ENCODE data around the gene CNN2.

CNN2 gene

GRCh38 chr19:1068009-1069001 is 41.9 kb downstream of the CNN2 start:
- Histone ChIP-seq H4K20me1 (ENCODE audit: insufficient read depth) (no peaks in the 10 kb centered on the region), H3K27ac (no peak overlapping the region; the same call in 1 of the 2 replicates), H3K79me2 (ENCODE audit: insufficient read depth, low read depth) (peaks cover 20% of the 10 kb centered on the region), H3K9ac (peak overlapping the region; percentile 57; the same call in 1 of the 2 replicates), H3K36me3 (ENCODE audit: insufficient read depth) (no peaks in the 10 kb centered on the region), H3K4me3 (IDR thresholded peaks at IDR 0.05; ENCODE audit: insufficient read depth, low read depth, low read length) (no peak overlapping the region), H2AFZ (ENCODE audit: low read depth) (no peak overlapping the region), H3K27me3 (ENCODE audit: insufficient read depth, low read depth) (no peaks in the 10 kb centered on the region), H3K4me2 (peak overlapping the region; percentile 64), H3K4me1 (ENCODE audit: low read depth, poor library complexity, severe bottlenecking) (peaks cover 13% of the 10 kb centered on the region)
- no peak for TF ChIP-seq CTCF (conservative IDR thresholded peaks at IDR 0.05; ENCODE audit: low read depth, low read length)

- Histone ChIP-seq H3K4me3 (IDR thresholded peaks at IDR 0.05; ENCODE audit: insufficient read depth, low read depth, low read length) (no peak overlapping the region), H3K36me3 (ENCODE audit: insufficient read depth) (no peaks in the 10 kb centered on the region), H3K27ac (no peak overlapping the region), H2AFZ (ENCODE audit: low read depth) (no peak overlapping the region), H4K20me1 (ENCODE audit: insufficient read depth) (no peaks in the 10 kb centered on the region), H3K4me1 (ENCODE audit: low read depth, poor library complexity, severe bottlenecking) (peaks cover 13% of the 10 kb centered on the region), H3K9ac (no peak overlapping the region), H3K27me3 (ENCODE audit: insufficient read depth, low read depth) (no peaks in the 10 kb centered on the region), H3K79me2 (ENCODE audit: insufficient read depth, low read depth) (peaks cover 20% of the 10 kb centered on the region), H3K4me2 (peak overlapping the region; percentile 64)
- TF ChIP-seq CTCF (conservative IDR thresholded peaks at IDR 0.05; ENCODE audit: low read depth, low read length), result no peak
Measured at GRCh38 chr19:1069009-1069779, 42.8 kb downstream of the CNN2 start.

- no peak overlapping the region for H3K9ac ChIP-seq
- H4K20me1 ChIP-seq (ENCODE audit: insufficient read depth), result no peaks in the 10 kb centered on the region
- H3K79me2 ChIP-seq (ENCODE audit: insufficient read depth, low read depth), result peaks cover 20% of the 10 kb centered on the region
- H3K27ac ChIP-seq, result no peak overlapping the region
- H3K4me1 ChIP-seq (ENCODE audit: low read depth, poor library complexity, severe bottlenecking), result peaks cover 20% of the 10 kb centered on the region
- no peaks in the 10 kb centered on the region for H3K27me3 ChIP-seq (ENCODE audit: insufficient read depth, low read depth)
- no peaks in the 10 kb centered on the region for H3K36me3 ChIP-seq (ENCODE audit: insufficient read depth)
- TF ChIP-seq CTCF (conservative IDR thresholded peaks at IDR 0.05; ENCODE audit: low read depth, low read length), result no peak
- no peak overlapping the region for H3K4me2 ChIP-seq
- H3K4me3 ChIP-seq (IDR thresholded peaks at IDR 0.05; ENCODE audit: insufficient read depth, low read depth, low read length), result no peak overlapping the region
- H2AFZ ChIP-seq (ENCODE audit: low read depth), result no peak overlapping the region
Measured at GRCh38 chr19:1070576-1070930, 44.1 kb downstream of the CNN2 start.

GRCh38 chr19:1070931-1071791 is 44.8 kb downstream of the CNN2 start:
- H3K4me1 ChIP-seq (ENCODE audit: low read depth, poor library complexity, severe bottlenecking), result peaks cover 24% of the 10 kb centered on the region
- no peak overlapping the region for H3K27ac ChIP-seq
- H3K9ac ChIP-seq, result no peak overlapping the region
- H3K36me3 ChIP-seq (ENCODE audit: insufficient read depth), result no peaks in the 10 kb centered on the region
- H4K20me1 ChIP-seq (ENCODE audit: insufficient read depth), result no peaks in the 10 kb centered on the region
- no peak overlapping the region for H3K4me3 ChIP-seq (IDR thresholded peaks at IDR 0.05; ENCODE audit: insufficient read depth, low read depth, low read length)
- no peak overlapping the region for H3K4me2 ChIP-seq
- no peaks in the 10 kb centered on the region for H3K27me3 ChIP-seq (ENCODE audit: insufficient read depth, low read depth)
- TF ChIP-seq CTCF (conservative IDR thresholded peaks at IDR 0.05; ENCODE audit: low read depth, low read length), result no peak
- peaks cover 20% of the 10 kb centered on the region for H3K79me2 ChIP-seq (ENCODE audit: insufficient read depth, low read depth)
- no peak overlapping the region for H2AFZ ChIP-seq (ENCODE audit: low read depth)
